ENCODE measurements around the gene SERPINE3. TPM values are rescaled to one million over a fixed set of nuclear protein-coding genes. Genes with fewer than 3 reads are reported as not detected.

Gene SERPINE3
- not detected in 2 replicates for total RNA-seq

DNA sequence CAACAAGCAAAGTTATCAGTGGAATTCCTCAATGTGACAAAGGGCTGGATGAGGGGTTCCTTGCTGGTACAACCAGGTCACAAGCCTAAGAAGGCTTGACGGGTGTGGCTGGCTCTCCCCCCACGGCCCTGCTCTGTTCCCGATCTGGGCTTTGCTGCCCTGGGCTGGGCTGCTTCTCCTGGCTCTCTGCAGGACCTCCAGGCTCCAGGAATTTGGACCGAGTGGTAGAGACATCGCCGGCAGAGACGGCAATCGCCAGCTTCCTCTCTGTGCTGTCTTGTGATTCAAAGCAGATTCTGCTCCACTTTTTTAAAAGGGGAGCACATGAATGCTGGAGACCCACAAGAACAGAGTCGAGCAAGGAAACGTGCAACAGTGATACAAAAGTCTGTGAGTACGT, at the start of gene SERPINE3:
TSS of gene SERPINE3 (plus strand) at position 338 of the 400 bp plus-strand sequence. CDS start 1,401 bp downstream, outside the sequence.
- DNase-seq (ENCODE audit: low read depth) = no peak

DNA sequence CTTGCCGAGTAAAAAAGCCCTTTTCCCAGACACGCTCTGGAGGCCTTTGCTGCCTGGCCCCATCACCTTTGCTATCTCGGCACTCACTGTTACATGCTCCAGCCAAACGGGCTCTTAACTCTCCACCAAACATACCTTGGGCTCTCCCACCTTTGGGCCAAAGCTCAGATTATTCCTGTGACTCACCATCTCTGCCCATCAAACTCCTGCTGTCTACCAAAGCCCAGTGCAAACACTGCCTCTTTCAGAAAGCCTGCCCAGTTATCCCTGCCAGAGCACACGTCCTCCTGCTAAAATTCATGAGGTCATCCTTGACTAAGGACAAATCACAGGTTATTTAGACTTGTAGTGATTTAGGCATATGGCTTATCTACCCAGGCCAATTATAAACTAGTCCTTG, 48.1 kb upstream of the SERPINE3 start:
- DNase-seq (ENCODE audit: low read depth) = no peak

DNA sequence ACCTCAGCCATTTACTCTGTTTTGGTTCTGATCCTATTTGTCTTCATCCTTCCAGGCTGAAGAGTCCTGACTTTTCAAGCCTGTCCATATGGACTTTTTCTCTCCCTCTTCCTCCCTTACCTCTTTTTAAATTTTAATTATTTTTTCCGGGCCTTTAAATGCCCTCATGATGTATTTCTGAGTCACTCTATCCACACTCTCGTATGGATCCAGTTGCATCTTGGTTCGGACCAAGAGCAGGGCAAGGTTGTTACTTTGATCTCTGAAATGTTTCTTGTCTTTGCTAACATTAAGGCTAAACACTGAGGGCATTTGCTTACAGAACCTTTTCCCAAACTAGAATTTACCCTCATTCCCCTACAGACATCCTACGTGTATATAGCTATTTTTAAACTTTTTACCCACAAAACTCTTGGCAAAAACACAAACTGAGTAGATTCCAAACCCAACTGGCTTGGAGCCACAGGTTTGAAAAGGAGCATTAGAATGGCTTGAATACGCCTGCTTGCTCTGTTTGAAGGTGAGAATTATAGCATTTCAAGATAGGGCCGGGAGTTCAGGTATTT, 47.4 kb upstream of the SERPINE3 start:
- no peak for DNase-seq (ENCODE audit: low read depth)

DNA sequence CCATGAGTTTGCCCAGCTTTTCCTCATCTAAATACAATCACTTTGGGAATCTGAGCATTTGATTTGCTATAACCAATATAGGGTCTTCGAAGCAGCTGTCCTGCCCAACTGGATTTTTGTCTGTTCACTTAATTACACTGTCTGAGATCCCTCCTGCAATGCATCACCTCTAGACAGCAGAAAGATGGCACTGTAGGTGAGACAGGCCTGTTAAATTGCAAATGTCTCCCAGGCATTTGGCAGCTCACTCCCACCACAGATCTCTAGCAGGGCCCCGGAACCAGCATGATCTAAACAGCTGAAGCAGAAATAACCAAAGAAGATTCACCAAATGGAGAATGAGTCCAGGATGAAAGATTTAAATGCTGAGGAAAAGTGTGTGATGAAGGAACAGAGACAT, 41.9 kb upstream of the SERPINE3 start:
- no peak for DNase-seq (ENCODE audit: low read depth)

DNA sequence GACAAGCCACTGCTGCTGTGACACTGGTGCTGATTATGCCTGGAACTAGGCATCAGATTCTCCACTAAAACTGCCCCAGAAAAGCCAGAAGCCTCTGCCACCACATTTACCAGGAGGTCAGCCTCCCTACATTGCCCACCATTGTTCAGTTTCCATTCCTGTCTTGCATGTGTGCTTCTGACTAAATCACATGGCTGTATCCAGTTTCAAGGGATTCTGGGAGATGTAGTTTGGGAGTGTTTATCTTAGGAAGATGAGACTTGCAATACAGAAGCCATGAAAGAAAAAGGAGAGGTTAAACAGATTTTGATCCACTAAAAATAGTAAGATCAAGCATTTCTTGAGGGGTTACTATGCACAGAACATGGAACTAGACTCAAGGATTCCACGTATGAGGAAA, 40.7 kb upstream of the SERPINE3 start:
- no peak for DNase-seq (ENCODE audit: low read depth)

DNA sequence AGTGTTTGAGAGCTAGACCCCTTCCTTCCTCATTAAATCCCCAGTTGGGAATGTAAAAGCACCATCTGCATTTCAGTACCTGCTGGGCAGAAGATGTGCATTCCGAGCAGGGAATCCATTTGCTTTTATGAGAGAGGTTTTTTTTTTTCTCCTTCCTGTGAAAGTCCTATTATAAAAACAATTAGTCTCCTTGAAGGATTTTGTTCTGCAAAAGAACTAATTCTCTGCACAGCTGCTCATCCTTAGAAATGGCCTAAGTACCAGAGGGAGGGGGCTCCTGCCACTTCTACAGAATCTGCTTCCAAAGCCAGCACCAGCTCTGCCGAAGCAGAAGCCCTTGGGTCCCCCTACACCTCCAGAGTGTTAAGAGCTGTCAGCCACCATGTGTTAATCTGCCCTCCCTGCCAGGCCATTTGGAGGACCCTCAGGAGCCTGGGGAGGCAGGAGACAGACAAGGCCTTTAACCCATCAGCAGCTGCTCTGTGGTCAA, 36.4 kb upstream of the SERPINE3 start:
- DNase-seq (ENCODE audit: low read depth) = no peak

DNA sequence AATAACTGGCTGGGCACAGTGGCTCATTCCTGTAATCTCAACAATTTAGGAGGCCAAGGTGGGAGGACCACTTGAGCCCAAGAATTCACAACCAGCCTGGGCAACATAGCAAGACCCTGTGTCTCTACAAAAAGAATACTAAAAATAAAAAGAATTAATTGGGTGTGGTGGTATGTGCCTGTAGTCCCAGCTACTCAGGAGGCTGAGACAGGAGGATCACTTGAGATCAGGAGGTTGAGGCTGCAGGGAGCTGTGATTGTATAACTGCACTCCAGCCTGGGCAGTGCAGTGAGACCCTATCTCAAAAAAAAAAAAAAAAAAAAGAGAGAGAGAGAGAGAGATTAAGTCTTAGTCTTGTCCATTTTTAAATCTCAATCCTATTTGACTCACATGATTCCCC, 35.6 kb upstream of the SERPINE3 start:
- DNase-seq (ENCODE audit: low read depth) = no peak

DNA sequence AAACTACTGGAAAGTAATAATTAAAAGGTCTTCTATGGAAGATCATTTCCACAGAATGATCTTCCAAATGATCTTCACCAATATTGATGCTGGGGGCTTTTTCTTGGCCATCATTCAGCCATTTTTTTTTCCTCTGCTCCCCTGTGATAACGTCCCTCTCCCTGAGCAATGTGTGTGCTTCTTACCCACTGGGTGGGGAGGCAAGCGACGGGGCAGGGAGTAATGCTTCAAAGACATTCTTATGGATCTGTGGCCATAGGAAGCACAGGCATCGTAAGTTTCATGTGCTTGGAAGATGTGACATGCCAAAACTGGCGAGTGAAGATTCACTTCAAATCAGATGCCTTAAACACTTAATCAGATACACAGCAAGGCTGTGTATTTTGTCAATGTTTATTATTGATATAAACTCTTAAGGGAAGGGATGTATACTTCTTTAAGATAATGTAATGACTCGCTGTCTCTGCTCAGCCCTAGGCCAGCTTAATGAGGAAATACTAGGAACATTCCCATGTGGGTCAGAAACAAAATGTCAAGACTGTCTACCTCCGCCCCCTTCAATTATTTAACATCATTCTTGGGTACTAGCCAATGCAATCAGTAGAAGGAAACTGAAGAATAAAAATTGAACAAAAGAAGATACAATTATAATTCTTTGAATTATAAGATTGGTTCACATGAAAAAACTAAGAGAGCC, 34.1 kb upstream of the SERPINE3 start:
- no peak for DNase-seq (ENCODE audit: low read depth)

DNA sequence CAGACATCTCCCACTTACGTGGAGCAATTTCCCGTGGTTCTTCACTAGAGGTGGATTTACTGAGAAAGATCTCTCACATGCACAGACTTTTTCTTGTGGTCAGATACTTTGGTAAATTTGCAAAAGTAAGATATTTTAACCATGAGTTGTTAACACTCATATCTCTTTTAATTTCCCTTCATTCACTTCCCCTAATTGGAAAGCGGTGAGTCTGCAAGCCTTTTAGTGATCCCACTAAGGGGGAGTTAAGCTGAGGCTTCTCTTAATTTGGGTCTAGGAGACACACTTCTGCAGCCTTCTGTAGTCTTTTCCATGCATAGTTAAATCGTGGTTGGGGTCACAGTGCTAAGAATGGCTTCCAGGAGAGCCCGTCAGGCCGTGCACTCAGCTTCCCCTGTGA, 30.7 kb upstream of the SERPINE3 start:
- no peak for DNase-seq (ENCODE audit: low read depth)

DNA sequence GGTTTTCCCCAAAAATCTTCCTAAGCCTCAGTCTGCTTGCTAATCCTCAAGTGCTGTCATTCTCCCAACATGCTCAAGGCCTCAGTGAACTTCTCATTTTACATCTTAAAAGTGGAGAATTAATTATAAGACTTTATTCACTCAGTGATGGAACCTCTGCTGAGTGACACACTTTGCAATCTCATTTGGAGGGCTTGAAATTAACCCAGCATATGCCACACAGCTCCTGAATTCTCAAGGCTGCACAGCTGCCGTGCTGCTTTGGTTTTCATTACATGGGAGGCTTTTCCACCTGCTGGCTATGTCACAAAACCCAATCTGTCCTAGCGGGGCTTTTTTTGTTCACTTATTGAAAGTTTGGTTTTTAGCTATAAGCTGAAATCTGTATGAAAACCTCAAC, 28.3 kb upstream of the SERPINE3 start:
- DNase-seq (ENCODE audit: low read depth) = no peak

DNA sequence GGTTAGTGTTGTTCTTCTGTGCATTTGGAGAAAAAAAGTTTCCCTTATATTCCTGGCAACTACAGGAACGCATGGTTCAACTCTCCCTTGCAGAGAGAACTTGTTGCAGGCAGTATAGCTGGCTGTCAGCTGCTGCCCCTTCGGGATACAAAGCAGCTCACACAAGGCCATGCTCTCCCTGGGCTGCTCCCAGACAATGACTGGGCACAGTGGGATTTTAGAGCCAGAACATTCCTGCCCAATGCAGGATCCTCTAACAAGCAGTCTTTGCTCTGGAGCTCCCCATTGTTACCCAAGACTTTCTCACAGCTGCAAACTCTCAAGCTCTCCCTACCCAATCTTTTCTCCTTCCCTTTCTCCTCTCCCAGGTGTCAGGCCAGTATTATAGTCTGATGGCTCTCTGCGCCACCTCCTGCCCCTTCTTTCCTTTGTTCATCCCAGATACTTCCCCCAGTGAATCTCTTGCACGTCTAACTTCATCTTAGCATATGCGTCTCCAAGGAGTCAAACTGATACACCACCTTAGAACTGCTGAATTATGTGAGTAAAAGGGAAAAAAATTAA, 27.5 kb upstream of the SERPINE3 start:
- no peak for DNase-seq (ENCODE audit: low read depth)

DNA sequence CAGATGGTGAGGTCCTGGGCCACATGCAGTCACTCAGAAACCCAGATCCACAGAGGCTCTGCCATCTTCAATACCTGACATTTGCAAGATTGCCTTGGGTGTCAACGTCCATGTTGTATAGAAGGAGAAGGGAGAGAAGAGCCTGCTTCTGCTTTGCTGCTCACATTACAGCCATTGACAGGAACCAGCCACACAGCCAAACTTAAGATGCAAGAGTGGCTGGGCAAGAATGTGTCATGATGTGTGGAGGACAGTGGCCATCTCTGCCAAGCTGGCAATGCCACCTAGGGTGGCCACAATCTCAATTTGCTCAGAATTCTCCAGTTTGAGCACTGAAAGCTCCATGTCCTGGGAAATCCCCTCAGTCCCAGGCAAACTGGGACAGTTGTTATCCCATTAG, 25.9 kb upstream of the SERPINE3 start:
- DNase-seq (ENCODE audit: low read depth) = no peak

DNA sequence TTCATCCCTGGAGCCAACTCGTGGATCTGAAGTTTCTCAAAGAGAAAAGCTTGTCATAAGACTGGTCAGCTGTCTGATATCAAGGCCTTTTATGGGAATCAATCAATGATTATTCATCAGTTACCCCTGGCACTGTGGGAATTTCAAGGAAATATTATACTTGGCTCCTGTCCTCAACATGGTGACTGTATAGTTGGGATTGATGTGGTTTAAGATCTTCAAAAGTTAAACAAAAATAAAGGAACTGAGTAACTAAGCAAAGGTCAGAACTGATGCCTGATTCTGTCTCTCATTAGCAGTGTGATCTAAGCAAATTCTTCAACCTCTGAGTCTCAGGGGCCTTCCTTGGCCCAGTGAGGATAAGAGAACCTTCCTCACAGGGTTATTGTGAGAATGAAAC, 22.2 kb upstream of the SERPINE3 start:
- DNase-seq (ENCODE audit: low read depth) = peak; percentile 34

DNA sequence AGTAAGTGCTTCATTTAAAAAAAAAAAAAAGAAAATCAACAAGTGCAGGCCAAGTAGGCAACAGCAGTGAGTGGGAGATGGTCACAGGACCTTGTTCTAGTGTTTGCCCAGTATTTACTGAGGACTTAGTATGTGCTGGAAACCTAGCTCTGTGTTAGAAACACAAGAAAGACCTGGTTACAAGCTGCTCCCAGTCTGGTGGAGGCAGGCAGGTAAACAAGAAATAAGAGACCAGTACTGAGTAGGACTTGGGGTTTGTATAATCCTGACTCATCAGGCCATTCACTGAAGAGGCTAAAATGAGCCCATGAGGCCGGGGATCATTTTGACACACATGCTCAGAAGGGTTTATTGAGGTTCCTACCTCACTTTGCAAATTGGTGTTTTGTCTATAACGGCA, 21.5 kb upstream of the SERPINE3 start:
- no peak for DNase-seq (ENCODE audit: low read depth)

DNA sequence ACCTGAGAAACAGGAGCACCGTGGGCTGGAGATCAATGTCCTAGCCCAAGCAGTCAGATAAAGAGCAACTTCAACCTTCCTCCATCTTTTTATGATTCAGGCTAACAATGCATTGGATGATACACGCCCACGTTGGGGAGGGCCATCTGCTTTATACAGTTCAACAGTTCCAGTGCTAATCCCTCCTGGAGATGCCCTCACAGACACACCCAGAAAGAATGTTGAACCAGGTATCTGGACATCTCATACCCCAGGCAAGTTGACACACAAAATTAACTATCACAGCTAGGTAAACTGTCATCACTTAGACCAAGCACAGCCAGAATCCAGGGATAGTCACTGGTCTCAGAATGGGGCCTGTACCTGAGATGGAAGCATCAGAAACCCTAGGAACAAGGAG, 20.6 kb upstream of the SERPINE3 start:
- DNase-seq (ENCODE audit: low read depth) = no peak

DNA sequence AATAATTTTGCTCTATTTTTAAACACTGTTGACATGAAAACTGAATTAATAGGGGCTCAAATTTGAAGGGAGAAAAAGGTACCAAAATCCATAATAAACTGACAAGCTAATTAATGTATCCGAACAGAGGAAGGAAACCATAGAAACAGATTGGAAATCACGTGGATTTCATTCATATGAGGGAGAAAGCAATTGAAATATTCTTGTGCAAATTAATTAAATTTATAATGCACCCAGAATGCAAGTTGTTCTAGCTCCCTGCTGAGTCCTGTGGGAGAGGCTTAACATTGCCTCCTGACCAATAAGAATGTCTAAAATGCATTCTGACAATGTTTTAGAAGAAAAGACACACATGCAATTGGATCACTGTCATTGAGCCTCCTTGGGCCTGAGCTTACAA, 17.7 kb upstream of the SERPINE3 start:
- DNase-seq (ENCODE audit: low read depth) = no peak

DNA sequence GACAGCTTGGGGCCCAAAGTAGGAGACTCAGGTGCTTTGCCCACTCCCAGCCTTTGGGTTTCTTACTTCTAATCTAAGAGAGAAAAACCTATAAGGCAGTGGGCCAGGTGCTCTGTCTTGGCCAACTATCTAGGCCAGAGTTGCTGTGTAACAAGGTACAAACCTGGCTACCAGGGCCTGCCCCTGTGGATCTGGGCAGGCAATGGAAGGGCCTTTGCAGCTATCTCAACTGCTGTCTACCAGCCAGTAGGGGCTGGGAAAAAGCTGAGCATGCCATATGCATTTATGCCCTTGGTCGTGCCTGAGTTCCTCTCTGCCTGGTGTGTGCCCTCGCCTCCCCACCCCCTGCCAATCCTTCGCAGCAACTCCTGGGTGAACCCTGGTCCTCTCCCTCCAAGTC, 16.7 kb upstream of the SERPINE3 start:
- DNase-seq (ENCODE audit: low read depth) = no peak

DNA sequence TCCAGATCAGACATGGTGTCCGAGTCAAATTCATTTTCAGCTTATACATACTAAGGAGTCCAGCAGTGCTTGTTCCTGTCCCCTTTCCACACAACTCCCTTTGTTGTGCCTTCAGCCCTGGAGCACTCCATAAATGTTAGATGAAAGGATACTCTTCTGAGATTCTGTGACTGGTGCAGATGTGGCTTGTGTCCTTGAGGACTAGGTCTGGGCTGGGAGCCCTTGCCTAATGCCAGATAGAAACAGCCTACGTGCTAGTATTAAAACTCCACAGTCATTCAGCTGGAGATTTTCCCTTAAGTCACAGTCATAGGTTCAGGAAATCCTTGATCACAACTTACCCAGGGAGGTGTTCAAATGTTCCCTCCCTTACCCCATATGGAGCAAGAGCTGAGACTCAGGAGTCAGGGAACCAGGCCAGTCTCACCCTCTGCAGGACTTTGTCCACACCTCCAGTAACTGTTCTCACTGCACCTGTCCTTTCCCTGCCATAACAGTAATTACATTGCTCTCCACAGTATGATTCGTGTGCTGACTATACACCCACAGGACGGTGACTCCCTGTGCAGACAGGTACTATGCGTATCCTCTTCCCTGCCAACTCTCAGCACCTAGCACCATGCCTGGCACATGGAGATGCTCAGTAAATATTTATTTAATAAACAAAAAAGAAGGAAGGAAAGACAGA, 15.5 kb upstream of the SERPINE3 start:
- DNase-seq (ENCODE audit: low read depth) = no peak

DNA sequence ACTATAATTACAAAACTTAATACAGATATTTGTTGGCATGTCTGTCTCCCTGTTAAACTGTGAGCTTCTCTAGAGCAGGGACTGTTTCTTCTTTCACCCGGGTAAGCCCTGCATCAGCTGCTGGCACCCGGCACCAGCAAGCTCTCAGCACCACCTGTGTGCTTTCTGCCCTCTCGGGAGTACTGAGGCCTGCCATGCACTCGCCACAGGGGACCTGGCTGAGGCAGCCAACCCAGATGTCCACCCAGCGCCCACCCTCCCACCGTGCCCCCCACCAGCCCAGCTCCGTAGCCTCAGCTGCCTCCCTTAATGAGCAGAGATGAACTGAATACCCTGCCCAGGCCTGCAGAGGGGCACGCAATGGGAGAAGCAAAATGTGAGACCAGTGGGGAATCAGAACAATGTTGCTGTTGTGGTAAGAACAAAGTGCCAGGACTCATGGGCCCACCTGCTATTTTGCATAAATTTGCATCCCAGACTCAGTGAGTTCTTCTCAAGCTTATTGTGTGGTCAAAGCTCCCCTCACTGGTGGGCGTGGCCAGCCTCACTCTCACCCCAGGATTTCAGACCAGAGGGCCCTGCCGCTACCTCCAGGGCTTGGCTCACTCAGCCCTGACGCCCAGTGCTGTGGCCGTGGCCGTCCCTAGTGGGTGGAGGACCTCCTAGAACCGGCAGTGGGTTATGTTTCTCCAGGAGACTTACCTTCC, 14.6 kb upstream of the SERPINE3 start:
- no peak for DNase-seq (ENCODE audit: low read depth)

DNA sequence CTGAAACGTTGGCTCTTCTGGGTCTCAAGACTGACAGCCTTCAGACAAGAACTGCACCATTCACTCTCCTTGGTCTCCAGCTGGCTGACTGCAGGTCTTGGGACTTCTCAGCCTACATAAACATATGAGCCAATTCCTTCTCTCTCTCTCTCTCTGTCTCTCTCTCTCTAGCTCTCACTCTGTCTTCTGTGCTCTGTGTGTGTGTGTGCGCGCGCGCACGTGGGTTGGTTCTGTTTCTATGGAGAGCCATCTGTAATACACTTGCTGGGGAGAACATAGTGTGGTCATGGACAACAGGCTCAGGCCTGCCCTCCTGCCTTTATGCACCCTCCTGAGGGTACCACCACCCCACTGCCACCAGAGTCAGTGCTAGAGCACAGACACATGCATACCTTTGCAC, 13.7 kb upstream of the SERPINE3 start:
- no peak for DNase-seq (ENCODE audit: low read depth)

DNA sequence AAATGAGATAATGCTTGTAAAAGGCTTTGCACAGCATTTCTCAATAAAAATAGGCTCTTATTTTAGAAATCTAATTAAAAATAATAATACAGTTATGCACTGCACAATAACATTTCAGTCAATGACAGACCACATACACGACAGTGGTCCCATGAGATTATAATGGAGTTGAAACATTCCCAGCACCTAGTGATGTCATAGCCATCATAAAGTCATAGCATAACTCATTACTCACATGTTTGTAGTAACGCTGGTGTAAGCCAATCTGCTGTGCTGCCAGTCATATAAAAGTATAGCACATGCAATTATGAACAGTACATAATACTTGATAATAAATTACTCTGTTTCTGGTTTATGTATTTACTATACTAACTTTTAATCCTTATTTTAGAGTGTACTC, 12.7 kb upstream of the SERPINE3 start:
- DNase-seq (ENCODE audit: low read depth) = no peak

DNA sequence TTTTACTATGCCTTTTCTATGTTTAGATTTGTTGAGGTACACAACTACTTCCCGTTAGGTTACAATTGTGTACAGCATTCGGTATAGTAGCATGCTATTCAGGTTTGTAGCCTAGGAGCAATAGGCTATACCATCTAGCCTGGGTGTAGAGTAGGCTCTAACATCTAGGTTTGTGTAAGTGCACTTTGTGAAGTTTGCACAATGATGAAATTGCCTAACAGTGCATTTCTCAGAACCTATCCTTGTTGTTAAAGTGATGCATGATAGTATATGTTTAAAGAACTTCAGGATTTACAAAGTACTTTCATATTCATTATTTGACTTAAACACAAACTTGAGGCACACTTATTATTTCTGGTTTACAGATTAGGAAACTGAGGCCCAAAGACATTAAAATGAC, 11.5 kb upstream of the SERPINE3 start:
- DNase-seq (ENCODE audit: low read depth) = no peak
